ENCODE data around the gene ANKRD52. TPM values are rescaled to one million over a fixed set of nuclear protein-coding genes. Genes with fewer than 3 reads are reported as not detected.

The ANKRD52 gene
- total and polyA plus RNA-seq, 8 donors: 8.0 to 25.1 (median 17.5) TPM

DNA sequence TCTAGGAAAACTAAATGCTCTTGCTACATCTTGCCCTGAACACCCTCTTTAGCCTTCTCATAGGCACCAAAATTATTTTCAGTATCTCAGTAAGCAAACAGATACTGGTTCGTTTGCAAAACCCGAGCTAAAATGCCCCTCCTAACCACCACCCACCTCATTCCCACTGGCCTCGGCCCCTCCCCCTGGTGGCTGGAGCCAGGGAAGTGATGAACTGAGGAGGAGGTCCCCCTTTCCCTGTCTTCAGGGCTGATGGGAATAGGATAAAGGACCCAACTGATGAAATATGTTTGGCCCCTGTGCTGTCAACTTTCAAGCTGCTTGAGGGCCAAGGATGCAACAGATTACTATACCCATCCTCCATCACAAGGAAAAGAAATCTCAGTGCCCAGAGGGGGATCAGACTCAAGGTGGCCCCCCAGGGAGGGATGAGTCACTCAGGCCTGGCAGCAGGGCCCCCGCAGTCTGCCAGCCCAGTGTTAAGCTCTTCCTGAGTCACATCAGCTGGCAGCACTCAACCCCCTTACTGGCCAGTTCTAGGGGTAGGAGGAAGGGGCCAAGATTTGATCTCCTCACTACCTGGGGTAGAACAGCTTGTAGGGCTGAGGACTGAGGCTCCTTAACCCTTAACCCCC is 1.7 kb downstream of the ANKRD52 start:
- Histone ChIP-seq H3K27me3 (no peaks in the 10 kb centered on the region), H3K4me3 (no peak overlapping the region), H3K9me3 (no peaks in the 10 kb centered on the region), H3K4me1 (peaks cover 0 to 19% (median 0%) of the 10 kb centered on the region in 3 donors), H3K27ac (no peak overlapping the region), H3K36me3 (peaks cover 0 to 39% (median 22%) of the 10 kb centered on the region in 3 donors)
- DNase-seq (no peak), ATAC-seq (no peak), FAIRE-seq (no peak)
- TF ChIP-seq, protein P1, sequence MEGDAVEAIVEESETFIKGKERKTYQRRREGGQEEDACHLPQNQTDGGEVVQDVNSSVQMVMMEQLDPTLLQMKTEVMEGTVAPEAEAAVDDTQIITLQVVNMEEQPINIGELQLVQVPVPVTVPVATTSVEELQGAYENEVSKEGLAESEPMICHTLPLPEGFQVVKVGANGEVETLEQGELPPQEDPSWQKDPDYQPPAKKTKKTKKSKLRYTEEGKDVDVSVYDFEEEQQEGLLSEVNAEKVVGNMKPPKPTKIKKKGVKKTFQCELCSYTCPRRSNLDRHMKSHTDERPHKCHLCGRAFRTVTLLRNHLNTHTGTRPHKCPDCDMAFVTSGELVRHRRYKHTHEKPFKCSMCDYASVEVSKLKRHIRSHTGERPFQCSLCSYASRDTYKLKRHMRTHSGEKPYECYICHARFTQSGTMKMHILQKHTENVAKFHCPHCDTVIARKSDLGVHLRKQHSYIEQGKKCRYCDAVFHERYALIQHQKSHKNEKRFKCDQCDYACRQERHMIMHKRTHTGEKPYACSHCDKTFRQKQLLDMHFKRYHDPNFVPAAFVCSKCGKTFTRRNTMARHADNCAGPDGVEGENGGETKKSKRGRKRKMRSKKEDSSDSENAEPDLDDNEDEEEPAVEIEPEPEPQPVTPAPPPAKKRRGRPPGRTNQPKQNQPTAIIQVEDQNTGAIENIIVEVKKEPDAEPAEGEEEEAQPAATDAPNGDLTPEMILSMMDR (IDR thresholded peaks at IDR 0.05): no peak
- intact Hi-C loops (cut with DNase I): loop anchor here in 1 of 3 donors (10.0 kb wide), 1 partner anchor 62 kb away; no protein-coding TSS in a partner anchor
- WGBS, 2 donors: 39 to 46% methylated on average over 4 of the region's 4 CpGs

- DNase-seq (peak in 1 of 6 donors; percentile 7), ATAC-seq (no peak), FAIRE-seq (no peak)
- no peak overlapping the region for H3K4me3 ChIP-seq
- no peaks in the 10 kb centered on the region for H3K27me3 ChIP-seq
- peaks cover 0 to 19% (median 0%) of the 10 kb centered on the region in 3 donors for H3K4me1 ChIP-seq
- peaks cover 0 to 39% (median 22%) of the 10 kb centered on the region in 3 donors for H3K36me3 ChIP-seq
- intact Hi-C loops (cut with DNase I): loop anchor here in 1 of 3 donors (10.0 kb wide), 1 partner anchor 61 kb away; no protein-coding TSS in a partner anchor
- TF ChIP-seq, protein P1 (IDR thresholded peaks at IDR 0.05): no peak
- WGBS, 2 donors: 90 to 91% methylated on average over 7 of the region's 7 CpGs
- no peaks in the 10 kb centered on the region for H3K9me3 ChIP-seq
- H3K27ac ChIP-seq: no peak overlapping the region
Observed at GRCh38 chr12:56255671-56256070, 2.5 kb downstream of the ANKRD52 start.

DNA sequence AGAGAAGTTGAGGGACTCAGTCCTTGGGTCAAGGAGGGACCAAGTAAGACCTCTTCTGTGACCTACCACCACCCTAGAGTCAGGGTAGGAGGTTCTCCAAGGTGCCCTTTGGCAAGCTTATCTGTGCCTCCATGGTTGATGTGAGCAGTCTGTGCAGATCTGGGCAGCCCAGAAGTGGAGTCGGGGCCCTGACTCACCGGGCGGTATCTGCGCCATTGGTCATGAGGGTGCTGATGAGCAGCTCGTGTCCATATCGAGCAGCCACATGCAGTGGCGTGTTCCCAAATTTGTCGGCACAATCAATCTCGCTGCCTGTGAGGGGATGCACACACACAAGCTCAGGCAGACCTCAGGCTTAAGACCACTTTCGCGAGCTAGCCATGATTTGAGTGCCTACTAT is 5.1 kb downstream of the ANKRD52 start:
- TF ChIP-seq, protein P1 (IDR thresholded peaks at IDR 0.05): no peak
- Histone ChIP-seq H3K36me3 (peaks cover 0 to 61% (median 28%) of the 10 kb centered on the region in 3 donors), H3K9me3 (no peaks in the 10 kb centered on the region), H3K27me3 (no peaks in the 10 kb centered on the region), H3K4me1 (peaks cover 0 to 14% (median 0%) of the 10 kb centered on the region in 3 donors), H3K27ac (no peak overlapping the region), H3K4me3 (no peak overlapping the region)
- DNase-seq: no peak
- intact Hi-C loops (cut with DNase I): loop anchor here in 1 of 3 donors (10.0 kb wide), 1 partner anchor 58 kb away; no protein-coding TSS in a partner anchor
- ATAC-seq: no peak
- no peak for FAIRE-seq
- 90 to 97% methylated on average over 11 of the region's 11 CpGs for WGBS, 2 donors

DNA sequence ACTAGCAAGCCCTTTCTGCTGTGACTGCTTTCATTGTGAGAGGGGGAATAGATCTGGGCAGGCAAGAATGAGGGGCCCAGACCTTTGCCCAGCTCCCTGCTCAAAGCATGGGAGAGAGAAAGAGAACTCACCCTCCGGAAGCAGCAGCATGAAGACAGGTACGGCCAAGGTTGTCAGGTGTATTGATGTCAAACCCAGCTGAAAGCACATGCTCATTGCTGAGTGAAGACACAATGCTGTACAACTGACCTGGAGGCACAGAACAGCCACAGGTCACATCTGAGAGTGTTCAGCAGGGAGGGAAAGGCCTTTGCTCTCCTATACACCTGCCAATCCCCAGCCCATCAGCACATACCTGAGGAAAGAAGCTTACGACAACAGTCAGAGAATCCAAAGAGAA is 5.5 kb downstream of the ANKRD52 start:
- 91 to 93% methylated on average over 3 of the region's 3 CpGs for WGBS, 2 donors
- Histone ChIP-seq H3K27me3 (no peaks in the 10 kb centered on the region), H3K27ac (no peak overlapping the region), H3K4me3 (no peak overlapping the region), H3K4me1 (peaks cover 0 to 14% (median 0%) of the 10 kb centered on the region in 3 donors), H3K36me3 (peaks cover 0 to 66% (median 32%) of the 10 kb centered on the region in 3 donors), H3K9me3 (no peaks in the 10 kb centered on the region)
- DNase-seq: no peak
- no peak for ATAC-seq
- intact Hi-C loops (cut with DNase I): loop anchor here in 1 of 3 donors (10.0 kb wide), 1 partner anchor 58 kb away; no protein-coding TSS in a partner anchor
- FAIRE-seq: no peak
- TF ChIP-seq, protein P1 (IDR thresholded peaks at IDR 0.05): no peak

DNA sequence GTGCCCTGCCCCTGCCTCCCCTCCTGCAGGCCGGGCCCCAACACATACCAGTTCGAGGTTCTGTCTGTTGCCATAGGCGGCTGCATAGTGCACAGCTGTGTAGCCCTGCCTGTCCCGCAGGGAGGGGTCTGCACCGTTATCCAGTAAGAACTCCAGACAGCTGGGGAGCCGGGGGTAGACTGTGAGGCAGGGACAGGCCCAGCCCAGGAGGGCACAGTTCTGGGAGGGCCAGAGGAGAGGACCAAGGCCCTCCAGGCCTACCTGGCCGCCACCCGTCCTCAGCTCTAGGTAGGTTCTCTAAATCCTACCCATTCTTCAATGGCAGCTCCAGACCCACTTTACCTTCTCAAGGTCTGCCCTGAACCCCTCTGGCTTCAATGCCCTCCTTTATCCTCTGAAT is 9.5 kb downstream of the ANKRD52 start:
- no peak overlapping the region for H3K27ac ChIP-seq
- WGBS, 2 donors: 89 to 93% methylated on average over 8 of the region's 8 CpGs
- no peaks in the 10 kb centered on the region for H3K9me3 ChIP-seq
- no peak for FAIRE-seq
- no peaks in the 10 kb centered on the region for H3K27me3 ChIP-seq
- peaks cover 0 to 6% (median 6%) of the 10 kb centered on the region in 3 donors for H3K4me1 ChIP-seq
- H3K36me3 ChIP-seq: peaks cover 0 to 79% (median 41%) of the 10 kb centered on the region in 3 donors
- H3K4me3 ChIP-seq: no peak overlapping the region
- TF ChIP-seq, protein P1 (IDR thresholded peaks at IDR 0.05): no peak
- no peak for ATAC-seq
- no peak for DNase-seq
- intact Hi-C loops (cut with DNase I): no loop called here

All from pancreas (tissue), 10 donors.